Mucosa of descending colon (tissue), 3 donors: ENCODE results near the gene HNF1B. TPM values are rescaled to one million over a fixed set of nuclear protein-coding genes. Genes with fewer than 3 reads are reported as not detected.

Experiments
- ATAC-seq: fragments of 200-7000 bp; cut with Tn5 transposase; one replicate; pipeline ENCODE4 v1.9.1; 2020; ENCODE audit warnings: mild to moderate bottlenecking, moderate library complexity
- DNase-seq, 3 donors: peaks; one replicate each; pipeline ENCODE4 v3.0.0-alpha.2; 2020
- H3K36me3 ChIP-seq: fragments of 200-600 bp; one replicate; pipeline ENCODE4 v1.8.0; 2021; ENCODE audit warnings: low read depth, mild to moderate bottlenecking
- H3K4me1 ChIP-seq: fragments of 200-600 bp; one replicate; pipeline ENCODE4 v1.8.0; 2021; ENCODE audit warnings: low read depth, mild to moderate bottlenecking
- H3K4me3 ChIP-seq: fragments of 200-600 bp; one replicate; pipeline ENCODE4 v1.8.0; 2021; ENCODE audit warnings: mild to moderate bottlenecking
- H3K9me3 ChIP-seq: fragments of 200-600 bp; one replicate; pipeline ENCODE4 v1.8.0; 2021; ENCODE audit warnings: mild to moderate bottlenecking
- CTCF ChIP-seq: fragments of 200-600 bp; IDR thresholded peaks from one replicate; pipeline ENCODE4 v1.8.0; 2022; ENCODE audit warnings: antibody characterized with exemption, mild to moderate bottlenecking
- intact Hi-C, 2 donors: fragments of 100-400 bp; cut with DNase I in 1 of 2; cut with micrococcal nuclease in 1 of 2; formaldehyde crosslinking; loops; one replicate each; pipeline versions ENCODE4 v1.11.0 to v1.11.1; 2022; cut with DNase I, micrococcal nuclease
- total RNA-seq, 3 donors: library from RNA; stranded (reverse); fragmentation: NEBNext Ultra II Directional in 2 of 3; extraction: Animal tissue kit (Norgen Biotek cat#: 25700) in 2 of 3; gene quantifications; one replicate each; pipeline versions ENCODE4 v1.2.1 to v1.2.4, GENCODE V29; 2021 to 2023
- donor health status: DM: no; HTN: no; CAD: no; lungs with moderate emphysema.
- donor health status: DM: no; HTN: no; CAD: no.
- donor health status: DM: no; HTN: yes; CAD: no.

Gene HNF1B
- total RNA-seq, 3 donors from 2014 or later, result 21.1 to 54.6 (median 34.8) TPM

- H3K9me3 ChIP-seq, result no peaks in the 10 kb centered on the region
- no peak for DNase-seq
- no peak overlapping the region for H3K4me3 ChIP-seq
- ATAC-seq, result no peak
- intact Hi-C loops, result no loop called here
- no peak for TF ChIP-seq CTCF
- H3K36me3 ChIP-seq, result no peaks in the 10 kb centered on the region
- H3K4me1 ChIP-seq, result peaks cover 3% of the 10 kb centered on the region
Measured at GRCh38 chr17:37735165-37735564, 9.7 kb downstream of the HNF1B start.

- intact Hi-C loops, result no loop called here
- Histone ChIP-seq H3K4me1 (peaks cover 9% of the 10 kb centered on the region), H3K36me3 (no peaks in the 10 kb centered on the region), H3K4me3 (no peak overlapping the region), H3K9me3 (no peaks in the 10 kb centered on the region)
- no peak for ATAC-seq
- DNase-seq, result no peak
- no peak for TF ChIP-seq CTCF
Measured at GRCh38 chr17:37732316-37732715, 12.5 kb downstream of the HNF1B start.

- intact Hi-C loops, result no loop called here
- Histone ChIP-seq H3K36me3 (no peaks in the 10 kb centered on the region), H3K4me1 (peaks cover 21% of the 10 kb centered on the region), H3K9me3 (no peaks in the 10 kb centered on the region), H3K4me3 (no peak overlapping the region)
- no peak for ATAC-seq
- DNase-seq, result no peak
- no peak for TF ChIP-seq CTCF
Measured at GRCh38 chr17:37731056-37731455, 13.8 kb downstream of the HNF1B start.

GRCh38 chr17:37729905-37730304, 15.0 kb downstream of the HNF1B start:
- Histone ChIP-seq H3K9me3 (no peaks in the 10 kb centered on the region), H3K4me3 (no peak overlapping the region), H3K36me3 (no peaks in the 10 kb centered on the region), H3K4me1 (peaks cover 31% of the 10 kb centered on the region)
- no peak for DNase-seq
- intact Hi-C loops, result no loop called here
- no peak for ATAC-seq
- TF ChIP-seq CTCF, result no peak

GRCh38 chr17:37726891-37727675, 17.8 kb downstream of the HNF1B start:
- Histone ChIP-seq H3K9me3 (no peaks in the 10 kb centered on the region), H3K4me1 (peaks cover 38% of the 10 kb centered on the region), H3K36me3 (no peaks in the 10 kb centered on the region), H3K4me3 (no peak overlapping the region)
- ATAC-seq, result peak; percentile 72
- no peak for TF ChIP-seq CTCF
- DNase-seq, result peak; percentile 75 to 77 (median 76)
- intact Hi-C loops, result no loop called here
